DMS153 (cell line): ENCODE results near the gene HOXA4.

Source experiments
- DNase-seq: peaks from one replicate; lab custom pipeline; 2025; lab: John Stamatoyannopoulos, UW

The HOXA4 gene

GRCh38 chr7:27157702-27158431 lies 27.3 kb upstream of the HOXA4 start:
- DNase-seq = no peak

GRCh38 chr7:27156916-27157701 lies 26.6 kb upstream of the HOXA4 start:
- no peak for DNase-seq

DNA sequence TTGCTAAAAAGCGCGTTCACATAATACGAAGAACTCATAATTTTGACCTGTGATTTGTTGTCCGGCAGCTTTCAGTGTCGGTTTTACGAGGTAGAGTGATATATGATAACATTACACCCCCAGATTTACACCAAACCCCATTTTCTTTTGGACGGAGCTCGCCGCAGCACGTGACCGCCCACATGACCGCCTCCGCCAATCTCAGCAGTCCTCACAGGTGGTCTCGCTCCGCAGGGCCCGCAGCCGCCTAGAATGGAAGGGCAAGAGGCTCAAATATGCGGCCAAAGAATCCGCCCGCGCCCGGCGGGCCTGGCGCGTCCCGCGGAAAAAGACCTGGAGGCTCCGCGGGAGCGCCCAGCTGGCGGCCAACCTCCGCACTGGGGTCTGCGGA lies 25.9 kb upstream of the HOXA4 start, which contains the start of gene HOXA7:
Gene HOXA7, minus strand, starts transcription at position 168 of the 391 bp plus-strand sequence. Its CDS starts 130 bp downstream, at position 38.
- DNase-seq = no peak

DNA sequence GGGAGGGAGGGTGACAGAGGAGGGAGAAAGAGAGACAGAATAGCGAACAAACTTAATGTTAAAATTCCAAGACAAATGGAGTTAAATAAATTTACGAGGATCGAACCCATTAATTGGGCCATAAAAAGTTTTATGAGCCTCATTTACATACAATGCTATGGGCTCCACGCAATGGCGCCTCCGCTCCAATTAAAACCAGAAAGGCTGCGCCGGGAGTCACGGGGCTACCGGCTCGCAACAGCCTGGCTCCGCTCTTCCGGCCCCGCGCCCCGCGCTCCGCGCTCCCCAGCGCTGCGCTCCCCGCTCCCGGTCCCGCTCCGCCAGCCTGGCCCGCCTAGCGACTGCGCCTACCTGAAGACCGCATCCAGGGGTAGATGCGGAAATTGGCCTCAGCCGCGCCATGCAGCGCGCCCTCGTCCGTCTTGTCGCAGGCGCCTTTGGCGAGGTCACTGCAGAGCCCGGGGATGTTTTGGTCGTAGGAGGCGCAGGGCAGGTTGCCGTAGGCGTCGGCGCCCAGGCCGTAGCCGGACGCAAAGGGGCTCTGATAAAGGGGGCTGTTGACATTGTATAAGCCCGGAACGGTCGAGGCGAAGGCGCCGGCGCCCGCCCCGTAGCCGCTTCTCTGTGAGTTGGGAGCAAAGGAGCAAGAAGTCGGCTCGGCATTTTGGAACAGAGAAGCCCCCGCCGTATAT lies 25.4 kb upstream of the HOXA4 start:
- DNase-seq = no peak

DNA sequence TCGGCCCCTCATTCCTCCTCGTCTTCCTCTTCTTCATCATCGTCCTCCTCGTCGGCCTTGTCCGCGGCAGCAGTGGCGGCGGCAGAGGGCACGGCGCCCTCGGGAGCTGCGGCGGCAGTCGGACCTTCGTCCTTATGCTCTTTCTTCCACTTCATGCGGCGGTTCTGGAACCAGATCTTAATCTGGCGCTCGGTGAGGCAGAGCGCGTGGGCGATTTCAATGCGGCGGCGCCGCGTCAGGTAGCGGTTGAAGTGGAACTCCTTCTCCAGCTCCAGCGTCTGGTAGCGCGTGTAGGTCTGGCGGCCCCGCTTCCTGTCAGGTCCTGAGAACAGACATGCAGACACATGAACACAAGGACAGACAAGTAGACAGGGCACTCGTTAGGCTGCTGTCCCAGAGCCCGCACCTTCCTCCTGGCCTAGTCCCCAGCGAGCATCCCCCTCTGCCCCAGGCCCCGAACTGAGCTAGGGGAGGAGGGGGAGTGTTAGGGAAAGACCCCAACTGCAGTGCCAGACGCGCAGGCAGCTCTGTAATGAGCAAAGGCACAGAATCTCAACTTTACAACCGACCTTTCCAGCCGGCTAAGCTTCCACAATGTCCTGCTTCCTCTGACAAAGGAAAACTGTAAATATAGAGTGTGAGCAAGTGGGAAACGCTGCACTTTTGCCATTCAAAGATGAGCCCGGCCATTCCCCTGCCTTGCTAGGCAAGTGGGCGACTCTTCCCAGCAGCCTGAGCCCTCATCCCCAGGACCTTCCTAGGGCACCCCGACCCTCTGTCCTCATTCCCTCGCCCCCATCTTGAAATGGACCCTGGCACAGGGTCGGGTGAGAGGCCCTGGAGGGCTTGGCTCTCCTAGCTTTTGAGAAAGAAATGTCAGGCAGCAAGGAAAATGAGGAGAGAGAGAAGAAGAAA lies 24.6 kb upstream of the HOXA4 start:
- DNase-seq = peak; percentile 38

GRCh38 chr7:27154369-27154768 lies 23.8 kb upstream of the HOXA4 start:
- DNase-seq = no peak

- no peak for DNase-seq
These were observed 23.0 kb upstream of the HOXA4 start for GRCh38 chr7:27153526-27153925.

GRCh38 chr7:27152816-27153442 lies 22.4 kb upstream of the HOXA4 start:
- no peak for DNase-seq

- no peak for DNase-seq
These were observed 21.6 kb upstream of the HOXA4 start, which contains the start of gene HOXA3 for GRCh38 chr7:27151931-27152815. Gene HOXA3, minus strand, starts transcription at chr7:27152583. Its CDS starts 41,943 bp downstream, at chr7:27110640.

DNA sequence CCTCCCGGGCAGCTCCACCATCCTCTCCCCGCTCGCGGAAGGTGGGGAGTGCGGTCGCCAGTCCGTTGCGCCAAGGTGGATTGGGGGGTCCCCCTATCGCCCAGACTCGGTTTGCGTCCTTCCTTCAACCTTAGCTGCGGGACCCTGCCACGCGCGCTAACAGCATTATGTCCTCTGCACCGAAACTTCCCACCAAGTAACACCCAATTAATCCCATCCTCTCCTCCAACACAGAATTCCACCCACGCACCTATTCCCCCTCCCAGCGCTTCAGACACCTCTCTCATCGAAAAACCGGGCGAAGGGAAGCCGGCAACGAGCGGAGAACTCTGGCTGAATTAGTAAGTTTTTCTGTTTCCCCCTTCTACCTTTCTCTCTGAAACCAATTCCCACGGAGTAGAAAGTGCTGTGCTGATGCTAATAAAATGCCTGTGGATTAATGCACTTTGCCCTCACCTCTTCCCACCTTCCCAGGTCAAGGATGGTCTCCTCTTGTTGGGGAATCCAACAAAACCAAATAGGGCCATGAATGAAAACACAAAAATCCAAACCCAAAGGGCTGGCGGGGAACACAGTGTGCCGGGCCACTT lies 20.9 kb upstream of the HOXA4 start:
- no peak for DNase-seq

DNA sequence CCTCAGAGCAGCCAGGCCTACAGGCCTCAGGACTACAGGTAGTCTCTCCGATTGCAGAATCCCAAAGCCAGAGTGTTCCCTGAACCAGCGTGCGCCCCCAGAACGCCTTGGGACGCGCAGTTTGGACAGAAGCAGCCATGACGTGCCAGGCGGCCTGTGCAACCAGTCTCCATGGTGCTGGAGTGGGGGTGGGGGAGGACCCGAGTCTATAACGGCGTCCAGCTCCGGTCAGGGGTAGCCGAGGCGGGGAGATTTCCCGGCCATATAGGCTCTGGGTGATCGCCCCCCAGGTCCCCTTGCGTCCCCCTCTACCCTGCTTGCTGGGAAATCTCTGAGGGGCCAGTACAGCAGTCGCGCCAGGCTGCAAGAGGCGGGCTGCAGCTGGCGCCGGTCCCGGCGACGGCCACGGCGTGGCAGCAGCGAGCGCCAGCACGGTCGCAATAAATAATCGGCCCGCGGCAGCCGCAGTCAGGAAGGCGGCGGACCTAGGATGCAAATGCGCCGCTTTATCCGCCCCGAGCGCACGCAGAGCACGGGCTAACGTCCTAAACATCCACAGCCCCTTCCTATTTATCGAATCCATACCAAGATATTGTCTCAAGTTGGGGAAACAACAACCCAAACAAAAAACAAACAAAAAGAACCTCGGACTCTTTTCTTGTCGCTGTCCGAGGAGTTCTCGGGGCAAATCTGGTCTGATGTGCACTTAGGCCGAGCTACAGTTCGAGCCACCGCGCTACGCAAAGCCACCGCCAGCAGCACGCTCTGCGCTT lies 20.2 kb upstream of the HOXA4 start:
- peak; percentile 78 for DNase-seq

- DNase-seq = no peak
These were observed 19.4 kb upstream of the HOXA4 start for GRCh38 chr7:27149842-27150567.

- DNase-seq = no peak
These were observed 18.4 kb upstream of the HOXA4 start for GRCh38 chr7:27148756-27149641.

DNA sequence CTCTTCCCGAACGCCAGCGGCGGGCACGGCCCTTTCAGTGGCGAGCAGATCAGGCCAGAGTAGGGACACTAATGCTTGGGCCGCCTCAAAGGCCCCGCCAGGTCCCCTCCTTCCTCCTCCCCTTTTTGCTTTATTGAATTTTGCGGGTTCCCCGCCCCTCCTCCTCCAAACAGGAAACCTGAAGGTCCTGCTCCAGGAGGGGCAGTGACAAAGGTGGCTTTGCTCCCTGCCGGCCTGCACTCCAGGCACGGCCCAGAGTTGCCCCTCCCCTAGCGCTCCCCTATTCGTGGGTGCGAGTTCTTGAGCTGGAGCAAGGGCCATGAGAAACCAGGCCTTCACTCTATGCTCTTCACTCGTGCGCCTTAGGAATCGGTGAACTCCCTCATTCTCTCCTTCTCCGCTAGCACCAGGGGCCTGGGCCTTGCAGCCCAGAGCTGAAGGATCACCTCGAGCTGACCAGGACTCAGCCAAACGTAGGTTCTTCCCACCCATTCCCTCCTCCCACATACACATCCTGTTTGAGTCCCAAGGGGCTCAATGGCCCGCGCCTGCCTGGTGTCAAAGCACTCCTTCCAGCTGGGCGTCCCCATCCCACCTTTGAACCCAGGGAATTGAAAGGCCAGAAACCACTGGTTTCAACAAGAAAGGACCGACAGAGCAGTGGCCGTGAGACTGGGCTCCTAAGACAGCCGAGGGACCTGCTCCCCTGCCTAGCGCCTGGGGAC lies 17.6 kb upstream of the HOXA4 start:
- DNase-seq = peak; percentile 58

- peak; percentile 69 for DNase-seq
These were observed 16.9 kb upstream of the HOXA4 start, which contains the start of gene HOXA6 for GRCh38 chr7:27147199-27148030. Gene HOXA6, minus strand, starts transcription at chr7:27147774. Its CDS starts 25 bp downstream, at chr7:27147749.
